ENCODE data around the gene SEC22C. TPM values are rescaled to one million over a fixed set of nuclear protein-coding genes. Genes with fewer than 3 reads are reported as not detected.
"Not testable (repeated sequence)": the region's sequence is repeated elsewhere in the genome, so short reads cannot be mapped to it uniquely, and the experiment has no call there.

The SEC22C gene
- total RNA-seq, 1 donor from 2014 or later, result 82.0 TPM

- no peak for DNase-seq (ENCODE audit: low read depth in 2 of 2)
These were observed 805 bp upstream of the SEC22C start for GRCh38 chr3:42582474-42583070.

- DNase-seq (ENCODE audit: low read depth in 2 of 2), result peak in 1 of 2 donors; percentile 47
These were observed 413 bp downstream of the SEC22C start for GRCh38 chr3:42581400-42581708.

- DNase-seq (ENCODE audit: low read depth in 2 of 2), result not testable (repeated sequence)
These were observed 2.4 kb downstream of the SEC22C start for GRCh38 chr3:42579346-42579745.

GRCh38 chr3:42578054-42578453, 3.7 kb downstream of the SEC22C start:
- no peak for DNase-seq (ENCODE audit: low read depth in 2 of 2)

GRCh38 chr3:42575137-42575741, 6.5 kb downstream of the SEC22C start:
- no peak for DNase-seq (ENCODE audit: low read depth in 2 of 2)

GRCh38 chr3:42572278-42572677, 9.5 kb downstream of the SEC22C start:
- DNase-seq (ENCODE audit: low read depth in 2 of 2), result peak in 1 of 2 donors; percentile 64

GRCh38 chr3:42569593-42570142, 12.1 kb downstream of the SEC22C start:
- no peak for DNase-seq (ENCODE audit: low read depth in 2 of 2)

GRCh38 chr3:42562047-42562907, 19.5 kb downstream of the SEC22C start:
- no peak for DNase-seq (ENCODE audit: low read depth in 2 of 2)

- DNase-seq (ENCODE audit: low read depth in 2 of 2), result no peak
These were observed 23.9 kb downstream of the SEC22C start for GRCh38 chr3:42557854-42558253.

- DNase-seq (ENCODE audit: low read depth in 2 of 2), result not testable (repeated sequence)
These were observed 24.9 kb downstream of the SEC22C start for GRCh38 chr3:42556817-42557216.

- DNase-seq (ENCODE audit: low read depth in 2 of 2), result peak; percentile 48 to 54
These were observed 25.6 kb downstream of the SEC22C start for GRCh38 chr3:42556089-42556632.

GRCh38 chr3:42552830-42553229, 28.9 kb downstream of the SEC22C start:
- no peak for DNase-seq (ENCODE audit: low read depth in 2 of 2)

GRCh38 chr3:42550250-42550649, 31.5 kb downstream of the SEC22C start:
- no peak for DNase-seq (ENCODE audit: low read depth in 2 of 2)

- DNase-seq (ENCODE audit: low read depth in 2 of 2), result no peak
These were observed 32.6 kb downstream of the SEC22C start for GRCh38 chr3:42549131-42549530.

GRCh38 chr3:42547401-42547945, 34.3 kb downstream of the SEC22C start:
- DNase-seq (ENCODE audit: low read depth in 2 of 2), result peak in 1 of 2 donors; percentile 63

GRCh38 chr3:42546691-42547213, 35.0 kb downstream of the SEC22C start:
- DNase-seq (ENCODE audit: low read depth in 2 of 2), result no peak

GRCh38 chr3:42545284-42545900, 36.4 kb downstream of the SEC22C start:
- DNase-seq (ENCODE audit: low read depth in 2 of 2), result no peak

GRCh38 chr3:42544492-42545283, 37.1 kb downstream of the SEC22C start:
- peak in 1 of 2 donors; percentile 33 for DNase-seq (ENCODE audit: low read depth in 2 of 2)

GRCh38 chr3:42541079-42541478, 40.7 kb downstream of the SEC22C start:
- no peak for DNase-seq (ENCODE audit: low read depth in 2 of 2)
